ENCODE data around the gene TBC1D10B.
A peak's percentile ranks its signal among the peaks of the same experiment; 100 is the strongest.

TBC1D10B gene

GRCh38 chr16:30372725-30373124 lies 2.4 kb upstream of the TBC1D10B start:
- DNase-seq: no peak

- no peak for DNase-seq
Observed at GRCh38 chr16:30372038-30372712, 1.9 kb upstream of the TBC1D10B start.

- DNase-seq: no peak
Observed at GRCh38 chr16:30371248-30371816, 1.0 kb upstream of the TBC1D10B start.

GRCh38 chr16:30369938-30370455 lies 297 bp downstream of the TBC1D10B start:
- no peak for DNase-seq

GRCh38 chr16:30369091-30369937 lies 980 bp downstream of the TBC1D10B start:
- DNase-seq: no peak

GRCh38 chr16:30368792-30369090 lies 1.6 kb downstream of the TBC1D10B start:
- no peak for DNase-seq

- no peak for DNase-seq
Observed at GRCh38 chr16:30368122-30368791, 2.0 kb downstream of the TBC1D10B start.

GRCh38 chr16:30367349-30368009 lies 2.8 kb downstream of the TBC1D10B start:
- DNase-seq: no peak

GRCh38 chr16:30366511-30366910 lies 3.8 kb downstream of the TBC1D10B start:
- DNase-seq: no peak

- no peak for DNase-seq
Observed at GRCh38 chr16:30365200-30365599, 5.1 kb downstream of the TBC1D10B start.

- DNase-seq: no peak
Observed at GRCh38 chr16:30361180-30361579, 9.1 kb downstream of the TBC1D10B start.

- DNase-seq: no peak
Observed at GRCh38 chr16:30359871-30360170, 10.5 kb downstream of the TBC1D10B start.

GRCh38 chr16:30358990-30359870 lies 11.1 kb downstream of the TBC1D10B start:
- no peak for DNase-seq

- no peak for DNase-seq
Observed at GRCh38 chr16:30358577-30358936, 11.7 kb downstream of the TBC1D10B start.

- no peak for DNase-seq
Observed at GRCh38 chr16:30357715-30358576, 12.3 kb downstream of the TBC1D10B start.

- no peak for DNase-seq
Observed at GRCh38 chr16:30357085-30357714, 13.1 kb downstream of the TBC1D10B start.

GRCh38 chr16:30356401-30357084 lies 13.8 kb downstream of the TBC1D10B start:
- DNase-seq: no peak

- DNase-seq: no peak
Observed at GRCh38 chr16:30355954-30356308, 14.4 kb downstream of the TBC1D10B start.

- peak; percentile 95 for DNase-seq
Observed at GRCh38 chr16:30355144-30355953, 14.9 kb downstream of the TBC1D10B start, which contains the start of gene CD2BP2. Gene CD2BP2, minus strand, starts transcription at chr16:30355308. Its CDS starts 627 bp downstream, at chr16:30354681.
